GM12878 (cell line): ENCODE results near the gene LIMCH1.

Experiments used
- DPF2 ChIP-seq: fragments of 450-650 bp; IDR thresholded peaks from 2 replicates; pipeline ENCODE4 v1.6.1; 2017; ENCODE audit warnings: mild to moderate bottlenecking
- EP300 ChIP-seq, 2 experiments: fragments of 150-350 bp in 1 of 2; IDR thresholded peaks; 2 replicates each; pipeline ENCODE4 v1.6.1; 2011 to 2012; ENCODE audit warnings: low read depth in 2 of 2, low read length in 2 of 2, borderline replicate concordance in 1 of 2, improper control_type of control experiment in 1 of 2, inconsistent platforms in 1 of 2; ENCODE audit not compliant: control insufficient read depth in 1 of 2
- EZH2 ChIP-seq: IDR thresholded peaks from 2 replicates; pipeline ENCODE4 v1.6.1; 2012; ENCODE audit warnings: low read depth, mild to moderate bottlenecking, control low read depth, inconsistent platforms, low read length, borderline replicate concordance; ENCODE audit not compliant: control insufficient read depth
- JUND ChIP-seq: IDR thresholded peaks from 2 replicates; pipeline ENCODE4 v1.6.1; 2012; ENCODE audit warnings: low read depth, mild to moderate bottlenecking, low read length, improper control_type of control experiment, moderate library complexity
- MXI1 ChIP-seq: fragments of 150-350 bp; IDR thresholded peaks from 2 replicates; pipeline ENCODE4 v1.6.1; 2011; ENCODE audit warnings: low read depth, mild to moderate bottlenecking, inconsistent platforms, low read length, improper control_type of control experiment
- MYC ChIP-seq: IDR thresholded peaks from 2 replicates; pipeline ENCODE4 v1.6.1; 2011; ENCODE audit warnings: mild to moderate bottlenecking, low read length, moderate library complexity, inconsistent platforms; ENCODE audit not compliant: insufficient read depth, insufficient replicate concordance, insufficient read length, severe bottlenecking
- POLR2AphosphoS5 ChIP-seq: IDR thresholded peaks from 2 replicates; pipeline ENCODE4 v1.6.1; 2011; ENCODE audit warnings: mild to moderate bottlenecking, low read length, inconsistent platforms
- RAD21 ChIP-seq: IDR thresholded peaks from 2 replicates; pipeline ENCODE4 v1.6.1; 2011; ENCODE audit warnings: mild to moderate bottlenecking, low read depth, low read length, moderate library complexity; ENCODE audit not compliant: insufficient read depth
- SREBF2 ChIP-seq: IDR thresholded peaks from 2 replicates; pipeline ENCODE4 v1.6.1; 2012; ENCODE audit warnings: mild to moderate bottlenecking, low read length
- TAF1 ChIP-seq: IDR thresholded peaks from 2 replicates; pipeline ENCODE4 v1.6.1; 2011; ENCODE audit warnings: mild to moderate bottlenecking, low read depth, low read length, borderline replicate concordance
- ZNF24 ChIP-seq: fragments of 450-650 bp; IDR thresholded peaks from 2 replicates; pipeline ENCODE4 v1.6.1; 2017; ENCODE audit warnings: antibody characterized with exemption, mild to moderate bottlenecking
- TF ChIP-seq, protein P1 (sequence below), 3 experiments: IDR thresholded peaks in 2 of 3; conservative IDR thresholded peaks in 1 of 3; 2 replicates each; pipeline ENCODE4 v1.5.1; 2011; ENCODE audit warnings: low read depth in 3 of 3, low read length in 3 of 3, mild to moderate bottlenecking in 3 of 3, control low read depth in 2 of 3, moderate library complexity in 2 of 3, inconsistent platforms in 1 of 3, mixed read lengths in 1 of 3; ENCODE audit not compliant: control insufficient read depth in 2 of 3, insufficient read depth in 1 of 3; ENCODE audit errors: extremely low read depth in 1 of 3
- TF ChIP-seq, protein P2 (sequence below): fragments of 450-650 bp; conservative IDR thresholded peaks from 2 replicates; pipeline ENCODE4 v1.6.1; 2017; ENCODE audit warnings: mild to moderate bottlenecking, moderate library complexity

DNA sequence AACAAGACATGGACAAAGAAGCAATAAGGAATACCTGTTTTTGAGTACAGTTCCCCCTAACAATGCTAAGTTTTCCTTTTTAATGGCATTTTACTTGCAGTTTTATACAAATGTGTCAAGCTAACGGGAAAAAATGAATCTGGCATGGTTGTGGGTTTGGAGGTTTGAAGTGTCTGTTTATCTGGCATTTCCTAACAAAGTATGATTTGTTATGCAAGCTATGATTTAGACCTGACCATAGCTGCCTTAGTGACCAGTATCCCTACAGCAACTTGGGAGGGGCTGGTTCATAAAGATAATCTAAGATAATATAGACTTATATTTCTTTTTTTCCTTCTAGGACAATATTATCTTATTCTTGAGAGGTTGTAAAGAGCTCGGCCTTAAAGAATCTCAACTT lies 60.6 kb downstream of the LIMCH1 start:
- TF ChIP-seq, protein P1, sequence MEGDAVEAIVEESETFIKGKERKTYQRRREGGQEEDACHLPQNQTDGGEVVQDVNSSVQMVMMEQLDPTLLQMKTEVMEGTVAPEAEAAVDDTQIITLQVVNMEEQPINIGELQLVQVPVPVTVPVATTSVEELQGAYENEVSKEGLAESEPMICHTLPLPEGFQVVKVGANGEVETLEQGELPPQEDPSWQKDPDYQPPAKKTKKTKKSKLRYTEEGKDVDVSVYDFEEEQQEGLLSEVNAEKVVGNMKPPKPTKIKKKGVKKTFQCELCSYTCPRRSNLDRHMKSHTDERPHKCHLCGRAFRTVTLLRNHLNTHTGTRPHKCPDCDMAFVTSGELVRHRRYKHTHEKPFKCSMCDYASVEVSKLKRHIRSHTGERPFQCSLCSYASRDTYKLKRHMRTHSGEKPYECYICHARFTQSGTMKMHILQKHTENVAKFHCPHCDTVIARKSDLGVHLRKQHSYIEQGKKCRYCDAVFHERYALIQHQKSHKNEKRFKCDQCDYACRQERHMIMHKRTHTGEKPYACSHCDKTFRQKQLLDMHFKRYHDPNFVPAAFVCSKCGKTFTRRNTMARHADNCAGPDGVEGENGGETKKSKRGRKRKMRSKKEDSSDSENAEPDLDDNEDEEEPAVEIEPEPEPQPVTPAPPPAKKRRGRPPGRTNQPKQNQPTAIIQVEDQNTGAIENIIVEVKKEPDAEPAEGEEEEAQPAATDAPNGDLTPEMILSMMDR (IDR thresholded peaks at IDR 0.05 in 2 of 3, conservative IDR thresholded peaks at IDR 0.05 in 1 of 3; ENCODE audit: control insufficient read depth in 2 of 3, extremely low read depth in 1 of 3, insufficient read depth in 1 of 3, low read depth in 3 of 3, low read length in 3 of 3), result no peak
- TF ChIP-seq MYC (no peak), RAD21 (no peak), EP300 (IDR thresholded peaks at IDR 0.05; ENCODE audit: borderline replicate concordance in 1 of 2, control insufficient read depth in 1 of 2, low read depth in 2 of 2, low read length in 2 of 2) (no peak), TAF1 (no peak), MXI1 (no peak), JUND (no peak), EZH2 (no peak), POLR2AphosphoS5 (no peak), DPF2 (no peak), SREBF2 (no peak), ZNF24 (no peak)
- TF ChIP-seq, protein P2, sequence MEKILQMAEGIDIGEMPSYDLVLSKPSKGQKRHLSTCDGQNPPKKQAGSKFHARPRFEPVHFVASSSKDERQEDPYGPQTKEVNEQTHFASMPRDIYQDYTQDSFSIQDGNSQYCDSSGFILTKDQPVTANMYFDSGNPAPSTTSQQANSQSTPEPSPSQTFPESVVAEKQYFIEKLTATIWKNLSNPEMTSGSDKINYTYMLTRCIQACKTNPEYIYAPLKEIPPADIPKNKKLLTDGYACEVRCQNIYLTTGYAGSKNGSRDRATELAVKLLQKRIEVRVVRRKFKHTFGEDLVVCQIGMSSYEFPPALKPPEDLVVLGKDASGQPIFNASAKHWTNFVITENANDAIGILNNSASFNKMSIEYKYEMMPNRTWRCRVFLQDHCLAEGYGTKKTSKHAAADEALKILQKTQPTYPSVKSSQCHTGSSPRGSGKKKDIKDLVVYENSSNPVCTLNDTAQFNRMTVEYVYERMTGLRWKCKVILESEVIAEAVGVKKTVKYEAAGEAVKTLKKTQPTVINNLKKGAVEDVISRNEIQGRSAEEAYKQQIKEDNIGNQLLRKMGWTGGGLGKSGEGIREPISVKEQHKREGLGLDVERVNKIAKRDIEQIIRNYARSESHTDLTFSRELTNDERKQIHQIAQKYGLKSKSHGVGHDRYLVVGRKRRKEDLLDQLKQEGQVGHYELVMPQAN, result no peak
